Panc1 (cell line): Measurements from ENCODE around the gene DHPS. TPM values are rescaled to one million over a fixed set of nuclear protein-coding genes. Genes with fewer than 3 reads are reported as not detected.

Experiments
- ATAC-seq: fragments of 200-7000 bp; cut with Tn5 transposase; 2 replicates; pipeline ENCODE4 v1.9.1; 2020; ENCODE audit warnings: mild to moderate bottlenecking, moderate library complexity
- BruUV-seq: library from RNA; stranded (reverse); fragments of 400-500 nt; replicated peaks from 2 replicates; lab custom pipeline; 2021; lab: Mats Ljungman, UMichigan
- CTCF ChIA-PET: fragments of 300-600 bp; sonication (Branson Sonifier 250); formaldehyde crosslinking; loops from one replicate; lab custom pipeline; 2022; ENCODE audit warnings: antibody characterized with exemption; lab: Charles Lee
- POLR2A ChIA-PET: fragments of 300-600 bp; sonication (Branson Sonifier 250); formaldehyde crosslinking; loops from one replicate; lab custom pipeline; 2022; ENCODE audit warnings: antibody characterized with exemption; lab: Charles Lee
- DNase-seq: peaks from one replicate; pipeline ENCODE4 v3.0.0-alpha.2; 2010; ENCODE audit warnings: low read depth, low spot score
- H3K27ac ChIP-seq: 2 replicates; pipeline ENCODE4 v1.5.1; 2011; ENCODE audit warnings: mild to moderate bottlenecking, low read length, inconsistent platforms
- H3K27me3 ChIP-seq: fragments of 200-500 bp; sonication (Bioruptor generic); 2 replicates; pipeline ENCODE4 v1.6.0; 2014; ENCODE audit warnings: low read length, inconsistent platforms; ENCODE audit not compliant: control insufficient read depth, insufficient read depth
- H3K36me3 ChIP-seq: fragments of 200-500 bp; sonication (Bioruptor generic); 2 replicates; pipeline ENCODE4 v1.5.1; 2014; ENCODE audit warnings: inconsistent platforms, mild to moderate bottlenecking, low read length, moderate library complexity; ENCODE audit not compliant: control insufficient read depth, insufficient read depth
- H3K4me1 ChIP-seq: 2 replicates; pipeline ENCODE4 v1.5.1; 2011; ENCODE audit warnings: inconsistent platforms, mild to moderate bottlenecking, low read length, moderate library complexity; ENCODE audit not compliant: control insufficient read depth, insufficient read depth
- H3K4me3 ChIP-seq, 2 experiments: 2 replicates each; pipeline ENCODE4 v1.5.1; 2011 to 2012; ENCODE audit warnings: low read depth in 2 of 2, low read length in 2 of 2, mild to moderate bottlenecking in 2 of 2, inconsistent platforms in 1 of 2, moderate library complexity in 1 of 2
- H3K9me3 ChIP-seq: fragments of 200-500 bp; sonication (Bioruptor generic); 2 replicates; pipeline ENCODE4 v1.5.1; 2014; ENCODE audit warnings: low read depth, mild to moderate bottlenecking, inconsistent platforms, low read length, moderate library complexity; ENCODE audit not compliant: control insufficient read depth, insufficient read depth
- CTCF ChIP-seq: fragments of 450-650 bp; IDR thresholded peaks from 2 replicates; pipeline ENCODE4 v1.5.1; 2017; ENCODE audit warnings: mild to moderate bottlenecking
- POLR2AphosphoS5 ChIP-seq: IDR thresholded peaks from 2 replicates; pipeline ENCODE4 v1.6.1; 2012; ENCODE audit warnings: mild to moderate bottlenecking, low read depth, low read length, moderate library complexity
- REST ChIP-seq, 2 experiments: IDR thresholded peaks; 2 replicates each; pipeline ENCODE4 v1.6.1; 2011 to 2012; ENCODE audit warnings: low read depth in 2 of 2, control low read depth in 1 of 2, low read length in 1 of 2, mild to moderate bottlenecking in 1 of 2, moderate library complexity in 1 of 2; ENCODE audit not compliant: insufficient read depth in 1 of 2
- SIN3A ChIP-seq: IDR thresholded peaks from 2 replicates; pipeline ENCODE4 v1.6.1; 2012; ENCODE audit warnings: low read depth, mild to moderate bottlenecking, low read length, moderate library complexity, borderline replicate concordance; ENCODE audit not compliant: insufficient read depth
- TCF7L2 ChIP-seq: IDR thresholded peaks from 2 replicates; pipeline ENCODE4 v1.6.1; 2011; ENCODE audit warnings: mild to moderate bottlenecking, low read depth, low read length, inconsistent platforms
- in situ Hi-C: cut with HindIII; loops from 2 replicates; pipeline ENCODE4 v1.10.0; 2016; ENCODE audit warnings: low sequenced_read_pairs, low pct_unique_long_range_greater_than_20kb
- intact Hi-C: fragments of 100-400 bp; cut with micrococcal nuclease; formaldehyde crosslinking; loops from one replicate; pipeline ENCODE4 v1.10.0; 2022; ENCODE audit not compliant: unreplicated experiment
- total RNA-seq: library from RNA; stranded (reverse); gene quantifications from one replicate; pipeline ENCODE4 v1.2.1, GENCODE V29; 2021; ENCODE audit not compliant: unreplicated experiment

Gene DHPS
- total RNA-seq, 1 experiment from 2014 or later: 76.9 TPM

GRCh38 chr19:12696366-12697335 lies 15.0 kb upstream of the DHPS start, which contains the start of gene FBXW9:
Gene FBXW9, minus strand, starts transcription at chr19:12696631. Its CDS starts 50 bp downstream, at chr19:12696581.
- no peaks in the 10 kb centered on the region for H3K27me3 ChIP-seq
- no TSS peak for BruUV-seq
- in situ Hi-C loops: no loop called here
- peaks cover 5% of the 10 kb centered on the region; the same call in 1 of the 2 replicates for H3K36me3 ChIP-seq
- H3K4me3 ChIP-seq: peak within 1 kb of the TSS; percentile 60 to 69
- POLR2A ChIA-PET: interaction anchor here (0.8 kb wide), 1 partner anchor 15 kb away, joined by 23 read pairs; the partner anchor contains the start of gene DHPS
- H3K9me3 ChIP-seq: no peaks in the 10 kb centered on the region
- no peak for TF ChIP-seq TCF7L2
- TF ChIP-seq REST (IDR thresholded peaks at IDR 0.05; ENCODE audit: insufficient read depth in 1 of 2, low read depth in 2 of 2, low read length in 1 of 2): no peak
- TF ChIP-seq SIN3A: peak; percentile 99
- TF ChIP-seq CTCF: no peak
- peak; percentile 94 for TF ChIP-seq POLR2AphosphoS5
- peak within 1 kb of the TSS; percentile 84 for H3K27ac ChIP-seq
- DNase-seq: peak; percentile 61
- CTCF ChIA-PET: no interaction called here
- intact Hi-C loops: no loop called here
- ATAC-seq: peak; percentile 88
- H3K4me1 ChIP-seq: peaks cover 5% of the 10 kb centered on the region; the same call in 1 of the 2 replicates

GRCh38 chr19:12695997-12696365 lies 14.3 kb upstream of the DHPS start:
- H3K9me3 ChIP-seq: no peaks in the 10 kb centered on the region
- ChIA-PET POLR2A (interaction anchor here (0.7 kb wide), 1 partner anchor 220 kb away, joined by 3 read pairs; no protein-coding TSS in a partner anchor), CTCF (no interaction called here)
- DNase-seq (no peak), ATAC-seq (peak; percentile 33)
- H3K4me3 ChIP-seq: peak overlapping the region; percentile 60 to 69
- in situ Hi-C loops: no loop called here
- intact Hi-C loops: no loop called here
- peak overlapping the region; percentile 84 for H3K27ac ChIP-seq
- BruUV-seq: no TSS peak
- no peak for TF ChIP-seq TCF7L2
- no peak for TF ChIP-seq CTCF
- no peak for TF ChIP-seq SIN3A
- no peak for TF ChIP-seq POLR2AphosphoS5
- no peak for TF ChIP-seq REST (IDR thresholded peaks at IDR 0.05; ENCODE audit: insufficient read depth in 1 of 2, low read depth in 2 of 2, low read length in 1 of 2)
- H3K27me3 ChIP-seq: no peaks in the 10 kb centered on the region
- H3K36me3 ChIP-seq: no peaks in the 10 kb centered on the region; the same call in 1 of the 2 replicates
- peaks cover 5% of the 10 kb centered on the region; the same call in 1 of the 2 replicates for H3K4me1 ChIP-seq
